GM23248 (cell line): ENCODE measurements around the gene NOP53.

Source experiments
- EZH2 ChIP-seq: fragments of 200-600 bp; sonication (generic); IDR thresholded peaks from 2 replicates; pipeline ENCODE4 v1.6.1; 2018; ENCODE audit warnings: antibody characterized with exemption, mild to moderate bottlenecking; ENCODE audit not compliant: insufficient read depth, poor library complexity, severe bottlenecking
- EZH2phosphoT487 ChIP-seq: fragments of 200-600 bp; sonication (generic); IDR thresholded peaks from 2 replicates; pipeline ENCODE4 v1.6.1; 2018; ENCODE audit warnings: antibody characterized with exemption, moderate library complexity, mild to moderate bottlenecking, low read depth; ENCODE audit not compliant: insufficient read depth

DNA sequence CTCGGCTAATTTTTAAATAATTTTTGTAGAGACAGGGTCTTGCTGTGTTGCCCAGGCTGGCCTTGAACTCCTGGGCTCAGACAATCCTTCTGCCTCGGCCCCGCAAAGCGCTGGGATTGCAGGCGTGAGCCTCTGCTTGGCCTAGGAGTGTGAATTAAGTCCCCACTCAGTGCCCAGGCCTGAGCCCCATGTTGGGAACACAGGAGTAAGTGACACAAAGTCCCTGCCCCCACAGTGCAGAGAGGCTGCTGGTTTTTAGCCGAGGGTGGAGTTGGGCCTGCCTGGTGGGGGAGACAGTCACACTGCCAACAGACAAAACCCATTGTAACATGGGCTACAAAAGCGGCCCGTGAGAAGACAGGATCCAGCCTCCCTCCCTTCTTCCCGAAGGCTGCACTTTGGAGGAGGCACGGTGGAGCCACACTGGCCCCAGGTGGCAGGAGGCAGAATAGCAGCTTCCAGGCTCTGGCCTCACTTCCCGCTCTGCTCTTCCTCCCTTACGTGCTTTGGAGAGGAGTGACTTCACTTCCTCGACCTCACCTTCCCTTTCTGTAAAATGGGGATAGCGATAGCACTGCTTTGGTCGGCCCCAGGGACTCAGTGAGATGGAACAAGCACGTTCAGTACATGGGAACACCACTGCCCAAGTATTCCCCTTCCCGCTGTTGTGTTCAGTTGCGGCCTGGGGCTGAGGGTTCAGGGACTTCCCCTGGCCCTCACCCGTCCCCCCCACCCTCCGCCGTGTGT, 47.3 kb upstream of the NOP53 start:
- TF ChIP-seq EZH2, result no peak
- TF ChIP-seq EZH2phosphoT487, result no peak
